Activated naive CD8-positive, alpha-beta T cell treated with anti-CD3 and anti-CD28 coated beads, Interleukin-2, amount 50 U/mL, for 24 hours (primary cell): ENCODE results near the gene NTRK3.
"Not testable (repeated sequence)": the region's sequence is repeated elsewhere in the genome, so short reads cannot be mapped to it uniquely, and the experiment has no call there.

Experiments
- ATAC-seq: fragments of 150-1000 bp; cut with Tn5 transposase; one replicate; pipeline ENCODE4 v1.10.0; 2021
- DNase-seq: peaks from one replicate; pipeline ENCODE4 v3.0.0; 2021
- H3K27ac Mint-ChIP-seq: one replicate; pipeline ENCODE4 v1.8.0; 2021; ENCODE audit warnings: mild to moderate bottlenecking, mixed read lengths
- H3K27me3 Mint-ChIP-seq: one replicate; pipeline ENCODE4 v1.8.0; 2021; ENCODE audit warnings: mixed read lengths
- H3K36me3 Mint-ChIP-seq: one replicate; pipeline ENCODE4 v1.8.0; 2021; ENCODE audit warnings: low read depth, mixed read lengths
- H3K4me1 Mint-ChIP-seq: one replicate; pipeline ENCODE4 v1.8.0; 2021; ENCODE audit warnings: mixed read lengths
- H3K4me3 Mint-ChIP-seq: one replicate; pipeline ENCODE4 v1.8.0; 2021; ENCODE audit warnings: mild to moderate bottlenecking, moderate library complexity, mixed read lengths
- H3K9me3 Mint-ChIP-seq: one replicate; pipeline ENCODE4 v1.8.0; 2021; ENCODE audit warnings: mixed read lengths

NTRK3 gene

DNA sequence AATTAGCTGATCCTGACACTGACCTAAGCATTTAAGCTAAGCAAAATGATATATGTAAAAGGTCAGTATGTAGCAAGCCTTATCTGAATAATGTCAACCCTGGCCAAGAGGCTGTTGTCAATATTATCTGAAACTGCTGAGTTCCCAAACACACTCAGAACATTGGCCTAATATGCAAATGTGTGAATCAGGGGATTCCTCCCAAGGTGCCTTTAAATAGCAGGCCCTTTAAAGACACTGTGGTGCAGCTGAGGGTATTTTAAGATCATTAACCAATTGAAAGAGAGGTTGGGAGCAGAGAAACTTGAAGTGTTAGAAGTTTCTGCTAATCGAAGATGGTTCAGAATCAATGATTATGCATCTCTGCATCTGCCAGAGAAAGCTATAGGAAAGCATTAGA, 207.0 kb downstream of the NTRK3 start:
- Mint-ChIP-seq H3K27me3 (no peaks in the 10 kb centered on the region), H3K4me1 (no peaks in the 10 kb centered on the region), H3K27ac (no peak overlapping the region), H3K9me3 (no peaks in the 10 kb centered on the region), H3K36me3 (no peaks in the 10 kb centered on the region), H3K4me3 (no peak overlapping the region)
- DNase-seq: no peak
- no peak for ATAC-seq

DNA sequence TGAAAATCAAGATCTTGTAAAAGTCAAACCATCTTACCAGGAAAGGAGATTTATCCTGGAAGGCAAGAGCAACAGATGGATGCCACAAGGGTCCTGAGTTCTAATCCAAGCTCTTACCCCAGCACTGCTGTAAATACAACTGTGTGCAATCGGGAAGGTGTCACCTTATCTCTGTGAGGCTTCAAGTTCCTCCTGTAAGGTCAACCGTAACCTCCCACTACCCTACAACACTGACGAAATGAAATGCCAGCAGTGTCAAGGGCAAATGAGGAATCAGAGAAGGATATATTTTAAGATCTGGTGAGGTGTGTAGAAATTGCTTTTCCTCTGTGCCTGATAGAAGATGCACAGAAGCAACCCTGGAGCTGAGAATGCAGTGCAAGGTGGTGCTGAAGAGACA, 207.8 kb downstream of the NTRK3 start:
- ATAC-seq: no peak

DNA sequence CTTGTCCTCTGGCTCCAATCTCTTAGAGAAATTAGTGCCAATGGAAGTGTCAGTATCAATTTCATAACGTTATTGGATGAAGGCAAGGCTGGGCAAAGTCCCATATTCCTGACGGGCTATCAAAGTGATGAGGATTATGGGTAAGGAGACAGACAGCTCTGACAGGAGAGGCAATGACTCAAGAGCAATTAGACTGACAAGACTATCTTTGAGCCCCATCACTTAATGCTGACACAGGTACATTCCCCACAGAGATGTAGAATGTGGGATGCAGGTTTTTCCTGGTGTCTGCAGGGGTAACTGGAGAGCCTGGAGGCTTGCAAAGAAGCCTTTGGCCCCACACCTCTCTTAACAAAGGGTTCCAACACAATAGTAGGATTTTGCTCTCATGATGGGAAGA, 208.3 kb downstream of the NTRK3 start:
- Mint-ChIP-seq H3K36me3 (no peaks in the 10 kb centered on the region), H3K9me3 (no peaks in the 10 kb centered on the region), H3K27me3 (no peaks in the 10 kb centered on the region), H3K4me1 (no peaks in the 10 kb centered on the region), H3K27ac (no peak overlapping the region), H3K4me3 (no peak overlapping the region)
- ATAC-seq (no peak), DNase-seq (no peak)

More for the DNA sequence above, 207.8 kb downstream of the NTRK3 start:
- Mint-ChIP-seq H3K27ac (no peak overlapping the region), H3K4me1 (no peaks in the 10 kb centered on the region), H3K4me3 (no peak overlapping the region), H3K9me3 (no peaks in the 10 kb centered on the region), H3K36me3 (no peaks in the 10 kb centered on the region), H3K27me3 (no peaks in the 10 kb centered on the region)
- no peak for DNase-seq

DNA sequence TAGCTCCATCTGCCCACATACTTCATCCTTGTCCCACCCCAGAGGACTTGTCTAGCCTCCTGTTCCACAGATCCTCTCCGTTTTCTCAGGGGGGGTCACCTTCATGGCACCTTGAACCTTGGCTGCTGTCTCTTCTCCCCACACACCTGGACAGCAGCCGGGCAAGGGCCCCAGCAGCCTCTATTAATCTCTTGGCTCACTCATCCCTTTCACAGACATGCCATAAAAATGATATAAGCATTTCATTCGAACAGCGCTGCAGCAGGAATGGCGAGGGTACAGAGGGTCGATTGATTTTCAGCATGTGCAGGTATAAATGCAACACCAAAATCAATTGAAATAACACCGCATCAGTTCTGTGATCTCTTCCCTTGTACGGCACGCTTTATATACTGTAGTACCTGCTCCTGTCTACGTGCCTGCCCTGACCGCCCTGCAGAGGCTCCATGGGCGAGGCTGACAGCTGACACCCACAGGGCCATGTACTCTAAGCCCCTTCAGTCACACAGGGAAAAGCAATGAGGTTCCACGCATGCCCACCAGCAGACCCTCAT, 209.9 kb downstream of the NTRK3 start:
- ATAC-seq (no peak), DNase-seq (no peak)
- Mint-ChIP-seq H3K4me1 (no peaks in the 10 kb centered on the region), H3K4me3 (no peak overlapping the region), H3K27me3 (no peaks in the 10 kb centered on the region), H3K9me3 (no peaks in the 10 kb centered on the region), H3K36me3 (no peaks in the 10 kb centered on the region), H3K27ac (no peak overlapping the region)

DNA sequence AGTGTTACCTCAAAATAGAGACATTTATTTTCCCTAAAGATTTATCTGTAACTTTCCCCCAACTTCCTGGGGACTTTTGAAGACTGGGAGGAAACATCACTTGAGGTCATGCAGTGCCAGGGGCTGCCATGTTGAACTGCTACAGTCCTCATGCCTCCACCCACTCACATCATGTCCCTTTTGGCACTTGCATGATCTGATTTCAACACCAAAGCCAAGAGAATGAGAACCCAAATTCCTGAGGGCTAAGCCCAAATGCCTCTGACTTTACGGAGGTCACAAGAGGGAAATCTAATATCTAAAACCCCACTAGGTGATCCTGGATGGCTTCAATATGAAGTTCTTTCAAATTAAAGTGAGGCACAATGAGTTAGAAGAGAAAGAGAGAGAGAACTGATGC, 213.1 kb downstream of the NTRK3 start:
- no peaks in the 10 kb centered on the region for H3K27me3 Mint-ChIP-seq
- H3K36me3 Mint-ChIP-seq: no peaks in the 10 kb centered on the region
- H3K4me3 Mint-ChIP-seq: no peak overlapping the region
- H3K4me1 Mint-ChIP-seq: no peaks in the 10 kb centered on the region
- no peak for ATAC-seq
- no peak overlapping the region for H3K27ac Mint-ChIP-seq
- no peaks in the 10 kb centered on the region for H3K9me3 Mint-ChIP-seq
- DNase-seq: no peak

DNA sequence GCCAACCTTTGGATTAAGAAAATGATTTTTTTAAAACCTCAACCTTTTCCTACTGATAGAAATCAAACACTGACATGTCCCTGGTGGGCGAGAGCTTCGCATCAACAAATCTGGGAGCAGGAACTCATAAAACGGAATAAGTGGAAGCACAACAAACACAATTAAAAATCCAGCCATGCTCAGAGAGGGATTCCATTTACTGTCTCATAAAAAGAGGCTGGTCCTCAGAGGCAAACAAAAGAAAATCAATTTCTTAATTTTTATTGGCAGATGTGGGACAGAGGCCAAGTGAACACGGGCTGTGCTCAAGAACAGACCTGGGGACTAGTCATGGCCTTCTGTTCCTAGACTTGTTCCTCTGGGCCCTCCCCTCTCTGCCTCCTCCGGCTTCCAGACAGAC, 214.5 kb downstream of the NTRK3 start:
- H3K4me1 Mint-ChIP-seq: no peaks in the 10 kb centered on the region
- peaks cover under 1% of the 10 kb centered on the region for H3K27me3 Mint-ChIP-seq
- ATAC-seq: no peak
- no peak overlapping the region for H3K27ac Mint-ChIP-seq
- H3K9me3 Mint-ChIP-seq: no peaks in the 10 kb centered on the region
- H3K36me3 Mint-ChIP-seq: no peaks in the 10 kb centered on the region
- no peak overlapping the region for H3K4me3 Mint-ChIP-seq
- DNase-seq: no peak

DNA sequence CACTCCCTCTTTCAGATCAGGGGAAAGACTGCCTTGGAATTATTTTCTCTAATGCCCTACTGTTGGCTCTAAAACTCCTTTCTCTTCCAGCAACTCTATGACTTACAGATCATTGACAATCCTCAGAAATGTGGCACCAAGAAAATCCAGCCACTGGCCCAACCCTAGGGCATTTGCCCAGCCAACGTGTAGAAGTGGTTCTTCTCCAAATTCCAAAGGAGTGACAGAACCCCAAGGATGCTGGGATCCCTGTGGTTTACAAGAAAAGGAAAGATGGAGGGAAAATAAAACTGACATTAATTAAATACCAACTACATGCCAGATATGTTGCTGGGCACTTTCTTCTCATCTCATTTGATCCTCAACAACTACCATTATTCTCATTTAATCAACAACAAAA, 216.0 kb downstream of the NTRK3 start:
- no peaks in the 10 kb centered on the region for H3K9me3 Mint-ChIP-seq
- no peak overlapping the region for H3K27ac Mint-ChIP-seq
- no peak overlapping the region for H3K4me3 Mint-ChIP-seq
- H3K4me1 Mint-ChIP-seq: no peaks in the 10 kb centered on the region
- no peaks in the 10 kb centered on the region for H3K36me3 Mint-ChIP-seq
- no peak for ATAC-seq
- DNase-seq: no peak
- H3K27me3 Mint-ChIP-seq: peaks cover 15% of the 10 kb centered on the region

DNA sequence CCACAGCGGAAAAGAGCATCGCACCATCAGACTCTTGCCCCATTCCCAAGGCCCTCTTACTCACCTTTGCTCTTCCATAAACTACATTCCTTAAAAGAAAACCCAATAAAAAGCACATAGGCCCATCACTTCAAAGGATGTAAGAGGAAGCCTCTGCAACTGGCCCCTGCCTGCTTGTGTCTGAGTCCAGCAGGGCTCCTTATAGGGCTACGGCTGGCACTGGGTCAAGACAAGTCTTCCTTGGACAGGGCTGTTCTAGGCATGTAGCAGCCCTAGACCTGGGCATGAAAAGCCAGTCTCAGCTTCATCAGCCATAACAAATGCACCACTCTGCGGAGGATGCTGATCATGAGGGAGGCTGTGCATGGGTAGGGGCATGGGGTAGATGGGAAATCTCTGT, 218.3 kb downstream of the NTRK3 start:
- Mint-ChIP-seq H3K4me1 (no peaks in the 10 kb centered on the region), H3K36me3 (no peaks in the 10 kb centered on the region), H3K4me3 (no peak overlapping the region), H3K9me3 (no peaks in the 10 kb centered on the region), H3K27ac (no peak overlapping the region), H3K27me3 (peaks cover 22% of the 10 kb centered on the region)
- ATAC-seq: no peak
- no peak for DNase-seq

DNA sequence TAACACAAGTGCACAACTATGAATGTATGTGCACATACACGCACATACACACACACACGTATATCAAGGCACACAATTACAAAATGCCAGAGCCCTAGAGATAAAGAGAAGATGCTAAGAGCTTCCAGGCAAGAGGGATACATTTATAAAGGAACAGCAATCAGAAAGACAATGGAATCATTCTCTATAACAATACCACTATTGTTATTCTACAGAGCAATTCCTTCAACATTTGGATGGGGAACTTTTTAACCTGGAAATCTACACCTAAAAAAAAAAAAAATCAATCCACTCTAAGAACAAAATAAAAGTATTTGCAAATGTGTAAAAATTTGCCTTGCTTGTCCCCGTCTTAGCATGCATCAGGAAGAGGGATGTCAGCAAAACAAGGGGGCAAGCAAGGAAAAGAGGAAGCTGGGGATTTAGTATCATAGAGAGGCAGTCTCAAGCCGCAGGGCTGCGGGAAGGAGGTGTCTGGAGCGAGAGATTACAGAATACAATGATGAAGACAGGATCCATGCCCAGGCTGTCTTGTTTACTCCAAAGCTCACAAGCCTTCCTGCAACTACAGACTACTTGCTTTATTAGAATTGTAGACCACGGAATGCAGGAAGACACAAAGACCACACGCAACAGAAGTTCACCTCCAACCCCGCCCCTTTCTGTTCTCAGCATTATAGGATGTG, 220.2 kb downstream of the NTRK3 start:
- no peak overlapping the region for H3K4me3 Mint-ChIP-seq
- DNase-seq (no peak), ATAC-seq (no peak)
- H3K4me1 Mint-ChIP-seq: no peaks in the 10 kb centered on the region
- H3K9me3 Mint-ChIP-seq: no peaks in the 10 kb centered on the region
- H3K36me3 Mint-ChIP-seq: no peaks in the 10 kb centered on the region
- peaks cover 22% of the 10 kb centered on the region for H3K27me3 Mint-ChIP-seq
- no peak overlapping the region for H3K27ac Mint-ChIP-seq

DNA sequence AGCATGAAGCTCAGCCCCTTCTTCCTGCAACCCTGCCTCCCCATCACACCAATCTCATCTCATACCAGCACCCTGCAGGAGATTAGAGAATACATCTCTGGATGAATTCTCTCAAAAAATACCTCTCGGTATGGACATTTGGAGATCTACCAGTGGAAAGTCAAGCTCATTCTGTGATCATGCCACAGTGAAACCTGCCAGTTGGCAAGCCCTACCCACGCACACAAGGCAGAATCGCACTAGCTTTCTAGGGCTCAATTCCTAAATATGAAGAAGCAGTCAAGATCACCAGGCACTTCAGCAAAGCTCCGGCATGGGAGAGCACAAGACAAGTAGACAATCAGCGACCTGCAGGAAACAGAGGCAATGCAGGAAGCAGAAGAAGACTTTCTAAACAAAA, 221.2 kb downstream of the NTRK3 start:
- H3K27ac Mint-ChIP-seq: no peak overlapping the region

DNA sequence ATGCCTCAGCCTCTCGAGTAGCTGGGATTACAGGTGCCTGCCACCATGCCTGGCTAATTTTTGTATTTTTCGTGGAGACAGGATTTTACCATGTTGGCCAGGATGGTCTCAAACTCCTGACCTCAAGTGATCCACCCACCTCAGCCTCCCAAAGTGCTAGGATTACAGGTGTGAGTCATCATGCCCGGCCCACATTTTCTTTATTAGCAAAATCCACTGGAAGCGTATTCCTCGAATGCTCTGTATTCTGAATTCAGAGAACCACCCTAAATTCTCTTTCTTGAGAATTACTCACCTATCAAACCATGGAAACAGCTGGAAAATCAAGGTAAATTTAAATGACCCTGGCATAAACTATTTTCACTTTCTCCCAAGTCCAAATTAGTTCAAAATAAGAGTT, 223.1 kb downstream of the NTRK3 start:
- ATAC-seq, H3K4me3 Mint-ChIP-seq, H3K9me3 Mint-ChIP-seq, H3K36me3 Mint-ChIP-seq, H3K27ac Mint-ChIP-seq, DNase-seq, H3K4me1 Mint-ChIP-seq: not testable (repeated sequence)
- peaks cover 22% of the 10 kb centered on the region for H3K27me3 Mint-ChIP-seq

More for the DNA sequence above, 221.2 kb downstream of the NTRK3 start:
- ATAC-seq: no peak
- Mint-ChIP-seq H3K4me3 (no peak overlapping the region), H3K9me3 (no peaks in the 10 kb centered on the region), H3K4me1 (no peaks in the 10 kb centered on the region), H3K27me3 (peaks cover 22% of the 10 kb centered on the region), H3K36me3 (no peaks in the 10 kb centered on the region)
- DNase-seq: no peak

DNA sequence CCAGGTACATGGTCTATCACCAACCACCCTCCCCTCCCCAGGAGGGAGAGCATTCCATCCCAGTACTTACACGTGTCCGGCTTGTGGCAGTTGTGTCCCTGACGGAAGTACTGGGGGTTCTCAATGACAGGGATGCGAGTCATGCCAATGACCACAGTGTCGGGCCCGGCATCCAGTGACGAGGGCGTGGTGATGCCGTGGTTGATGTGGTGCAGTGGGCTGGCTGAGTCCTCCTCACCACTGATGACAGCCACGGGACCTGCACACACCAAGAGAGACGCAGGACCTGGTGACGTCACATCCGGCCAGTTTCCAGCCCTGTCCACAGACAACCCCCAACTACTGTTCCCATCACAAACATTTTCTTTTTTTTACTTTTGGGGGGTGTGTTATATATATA, 223.8 kb downstream of the NTRK3 start:
- H3K36me3 Mint-ChIP-seq: no peaks in the 10 kb centered on the region
- DNase-seq (no peak), ATAC-seq (peak; percentile 15)
- no peak overlapping the region for H3K27ac Mint-ChIP-seq
- no peaks in the 10 kb centered on the region for H3K9me3 Mint-ChIP-seq
- H3K4me1 Mint-ChIP-seq: no peaks in the 10 kb centered on the region
- no peak overlapping the region for H3K4me3 Mint-ChIP-seq
- peaks cover 22% of the 10 kb centered on the region for H3K27me3 Mint-ChIP-seq

DNA sequence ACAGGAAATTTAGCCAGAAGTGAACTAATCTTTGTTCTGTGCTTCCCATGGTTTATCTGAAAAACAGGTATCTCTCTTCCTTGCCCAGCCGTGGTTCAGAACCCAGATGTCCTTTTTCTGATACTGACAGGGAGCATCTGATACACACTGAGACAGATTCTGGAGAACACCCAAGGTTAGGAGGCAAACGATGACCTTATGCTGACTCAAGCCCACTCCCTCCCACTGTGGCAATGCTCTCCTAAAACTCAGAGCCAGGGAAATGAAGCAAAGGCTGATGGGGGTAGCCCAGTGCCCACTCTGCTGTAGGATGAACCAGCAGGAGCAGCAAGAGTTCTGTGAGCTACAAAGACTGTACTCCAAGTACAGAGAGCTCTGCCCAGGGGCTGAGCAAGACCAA, 225.1 kb downstream of the NTRK3 start:
- Mint-ChIP-seq H3K4me3 (no peak overlapping the region), H3K36me3 (no peaks in the 10 kb centered on the region), H3K9me3 (no peaks in the 10 kb centered on the region), H3K4me1 (no peaks in the 10 kb centered on the region), H3K27ac (no peak overlapping the region), H3K27me3 (peaks cover 16% of the 10 kb centered on the region)
- ATAC-seq (no peak), DNase-seq (no peak)

DNA sequence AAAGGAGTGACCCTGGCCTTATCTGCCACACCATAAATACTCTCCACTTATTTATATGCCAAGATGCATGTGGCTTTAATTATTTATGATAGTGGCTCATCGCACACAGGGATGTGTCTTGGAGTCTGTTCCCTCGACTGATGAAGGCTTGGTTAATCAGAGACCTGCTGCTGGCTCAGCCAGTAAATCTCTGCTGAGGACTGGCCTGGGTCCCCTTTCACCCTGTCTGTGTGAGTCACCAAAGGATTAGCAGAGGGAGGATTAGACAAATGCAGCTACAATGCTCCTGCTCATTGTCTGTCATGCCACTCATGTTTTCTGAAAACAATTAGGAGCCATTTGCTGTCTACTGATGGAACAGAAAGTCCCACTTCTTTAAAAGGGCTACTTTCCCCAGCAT, 226.8 kb downstream of the NTRK3 start:
- Mint-ChIP-seq H3K4me3 (no peak overlapping the region), H3K27me3 (no peaks in the 10 kb centered on the region), H3K9me3 (peaks cover 3% of the 10 kb centered on the region), H3K27ac (no peak overlapping the region), H3K36me3 (no peaks in the 10 kb centered on the region), H3K4me1 (no peaks in the 10 kb centered on the region)
- ATAC-seq: no peak
- no peak for DNase-seq

DNA sequence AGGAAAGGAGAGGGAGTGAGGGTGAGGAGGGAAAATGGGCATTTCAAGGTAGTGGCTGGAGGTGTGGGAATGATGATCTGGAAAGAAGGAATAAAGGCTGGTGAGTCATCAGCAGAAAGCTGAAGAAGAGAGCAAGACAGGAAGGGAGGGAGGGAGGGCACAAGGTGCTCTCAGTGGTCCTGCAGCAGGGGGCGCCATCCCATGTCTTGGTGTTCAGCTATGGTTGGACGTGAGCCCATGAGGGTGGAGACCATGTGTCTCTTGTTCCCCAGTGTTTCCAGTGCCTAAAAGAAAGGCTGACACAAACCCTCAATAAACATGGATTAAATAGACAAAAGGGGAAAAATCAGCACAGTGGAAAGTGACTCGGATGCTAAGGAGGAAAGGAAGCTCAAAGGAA, 228.5 kb downstream of the NTRK3 start:
- H3K4me3 Mint-ChIP-seq: no peak overlapping the region
- H3K4me1 Mint-ChIP-seq: no peaks in the 10 kb centered on the region
- ATAC-seq (no peak), DNase-seq (no peak)
- H3K9me3 Mint-ChIP-seq: peaks cover 3% of the 10 kb centered on the region
- H3K36me3 Mint-ChIP-seq: no peaks in the 10 kb centered on the region
- no peaks in the 10 kb centered on the region for H3K27me3 Mint-ChIP-seq
- H3K27ac Mint-ChIP-seq: no peak overlapping the region

DNA sequence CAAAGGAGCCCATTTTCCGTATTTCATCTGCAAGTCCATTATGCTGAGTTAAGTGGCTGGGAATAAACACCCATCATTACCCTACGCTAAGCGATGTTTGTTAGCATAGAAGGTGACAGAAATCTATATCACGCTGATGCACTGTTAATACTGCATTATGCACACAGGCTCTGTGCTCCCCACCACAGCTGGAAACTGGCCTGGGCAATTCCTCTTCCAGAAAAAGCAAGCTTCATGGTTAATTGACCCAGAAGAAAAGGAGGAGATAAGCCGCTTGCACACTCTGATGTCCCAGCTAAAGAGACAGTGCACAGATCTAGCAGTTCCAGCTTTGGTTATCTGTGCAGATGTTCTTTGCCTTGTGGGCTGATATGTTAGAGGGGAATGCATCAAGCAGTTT, 232.6 kb downstream of the NTRK3 start:
- Mint-ChIP-seq H3K4me3 (no peak overlapping the region), H3K27me3 (no peaks in the 10 kb centered on the region), H3K27ac (no peak overlapping the region), H3K9me3 (peaks cover 3% of the 10 kb centered on the region), H3K4me1 (no peaks in the 10 kb centered on the region), H3K36me3 (no peaks in the 10 kb centered on the region)
- DNase-seq: no peak
- no peak for ATAC-seq
